IMR-90 (cell line): ENCODE data around the gene FRMD1. TPM values are rescaled to one million over a fixed set of nuclear protein-coding genes. Genes with fewer than 3 reads are reported as not detected.

Source experiments
- ATAC-seq: fragments of 200-7000 bp; cut with Tn5 transposase; 2 replicates; pipeline ENCODE4 v1.9.1; 2020; ENCODE audit warnings: low read depth, mild to moderate bottlenecking, moderate library complexity
- BruUV-seq: library from RNA; stranded (reverse); fragments of 400-500 nt; replicated peaks from 2 replicates; lab custom pipeline; 2021; lab: Mats Ljungman, UMichigan
- CTCF ChIA-PET: fragments of 300-600 bp; formaldehyde crosslinking; extraction: SDS; loops from one replicate; lab custom pipeline; 2021; ENCODE audit warnings: antibody characterized with exemption; lab: Yijun Ruan, JAX
- POLR2A ChIA-PET: fragments of 300-600 bp; sonication (Branson Sonifier 250); formaldehyde crosslinking; loops from one replicate; lab custom pipeline; 2022; ENCODE audit warnings: antibody characterized with exemption; ENCODE audit not compliant: unreplicated experiment; lab: Charles Lee
- DNase-seq: peaks from one replicate; pipeline ENCODE4 v3.0.0; 2013
- H2AFZ ChIP-seq: replicated peaks from 2 replicates; pipeline ENCODE3; 2013; ENCODE audit warnings: low read length, mild to moderate bottlenecking; ENCODE audit not compliant: poor library complexity
- H2AK5ac ChIP-seq: 2 replicates; pipeline ENCODE4 v1.6.1; 2013; ENCODE audit warnings: low read depth, low read length, inconsistent platforms
- H2AK9ac ChIP-seq: replicated peaks from 2 replicates; pipeline ENCODE3; 2013; ENCODE audit warnings: mild to moderate bottlenecking, low read depth, low read length, moderate library complexity; ENCODE audit not compliant: poor library complexity
- H2BK120ac ChIP-seq: 2 replicates; pipeline ENCODE4 v1.6.1; 2013; ENCODE audit warnings: low read depth, low read length, inconsistent platforms
- H2BK15ac ChIP-seq: 3 replicates; pipeline ENCODE4 v1.6.1; 2013; ENCODE audit warnings: low read depth, low read length, inconsistent platforms
- H2BK20ac ChIP-seq: 2 replicates; pipeline ENCODE4 v1.6.1; 2013; ENCODE audit warnings: low read depth, mild to moderate bottlenecking, inconsistent platforms, low read length, moderate library complexity
- H2BK5ac ChIP-seq: 2 replicates; pipeline ENCODE4 v1.6.1; 2013; ENCODE audit warnings: mild to moderate bottlenecking, low read depth, low read length, inconsistent platforms; ENCODE audit not compliant: poor library complexity, severe bottlenecking
- H3K14ac ChIP-seq: replicated peaks from 2 replicates; pipeline ENCODE4 v1.6.1; 2013; ENCODE audit warnings: low read depth, low read length, inconsistent platforms
- H3K18ac ChIP-seq: 2 replicates; pipeline ENCODE4 v1.6.1; 2013; ENCODE audit warnings: low read depth, low read length, control low read depth
- H3K23ac ChIP-seq: 2 replicates; pipeline ENCODE4 v1.6.1; 2013; ENCODE audit warnings: low read depth, low read length, inconsistent platforms
- H3K27ac ChIP-seq: 2 replicates; pipeline ENCODE4 v1.5.1; 2013; ENCODE audit warnings: mild to moderate bottlenecking, control low read depth, low read length; ENCODE audit not compliant: insufficient read depth
- H3K27me3 ChIP-seq: 2 replicates; pipeline ENCODE4 v1.6.1; 2013; ENCODE audit warnings: low read length; ENCODE audit not compliant: control insufficient read depth, insufficient read depth
- H3K36me3 ChIP-seq: 2 replicates; pipeline ENCODE4 v1.6.1; 2013; ENCODE audit warnings: low read length, mixed read lengths; ENCODE audit not compliant: control insufficient read depth, insufficient read depth
- H3K4ac ChIP-seq: 2 replicates; pipeline ENCODE4 v1.6.1; 2013; ENCODE audit warnings: low read depth, low read length, inconsistent platforms
- H3K4me1 ChIP-seq: 2 replicates; pipeline ENCODE4 v1.6.1; 2013; ENCODE audit warnings: low read length, mixed read lengths; ENCODE audit not compliant: control insufficient read depth, insufficient read depth
- H3K4me2 ChIP-seq: 2 replicates; pipeline ENCODE4 v1.6.1; 2013; ENCODE audit warnings: low read depth, mild to moderate bottlenecking, control low read depth, low read length, moderate library complexity
- H3K4me3 ChIP-seq: 2 replicates; pipeline ENCODE4 v1.5.1; 2013; ENCODE audit warnings: low read depth, mild to moderate bottlenecking, control low read depth, low read length, moderate library complexity; ENCODE audit not compliant: insufficient read depth
- H3K56ac ChIP-seq: 2 replicates; pipeline ENCODE4 v1.6.1; 2013; ENCODE audit warnings: low read length, inconsistent platforms; ENCODE audit not compliant: insufficient read depth; ENCODE audit errors: extremely low read depth
- H3K79me1 ChIP-seq, 2 experiments: 2 replicates each; pipeline ENCODE4 v1.6.1; 2013; ENCODE audit warnings: low read length in 2 of 2, inconsistent platforms in 1 of 2, low read depth in 1 of 2
- H3K9ac ChIP-seq: 2 replicates; pipeline ENCODE4 v1.6.1; 2013; ENCODE audit warnings: low read depth, low read length, control low read depth
- H3K9me1 ChIP-seq: 2 replicates; pipeline ENCODE4 v1.6.1; 2013; ENCODE audit warnings: low read length, inconsistent platforms; ENCODE audit not compliant: insufficient read depth
- H3K9me3 ChIP-seq: 2 replicates; pipeline ENCODE4 v1.6.1; 2013; ENCODE audit warnings: low read length; ENCODE audit not compliant: control insufficient read depth, insufficient read depth
- H4K20me1 ChIP-seq: 2 replicates; pipeline ENCODE4 v1.6.1; 2013; ENCODE audit warnings: low read length, inconsistent platforms; ENCODE audit not compliant: insufficient read depth
- H4K5ac ChIP-seq: 2 replicates; pipeline ENCODE4 v1.6.1; 2013; ENCODE audit warnings: mild to moderate bottlenecking, low read depth, low read length, control low read depth
- H4K8ac ChIP-seq, 2 experiments: 2 replicates each; pipeline ENCODE4 v1.6.1; 2013; ENCODE audit warnings: low read depth in 2 of 2, low read length in 2 of 2, control low read depth in 1 of 2, inconsistent platforms in 1 of 2
- H4K91ac ChIP-seq: 2 replicates; pipeline ENCODE4 v1.6.1; 2013; ENCODE audit warnings: low read depth, low read length, inconsistent platforms; ENCODE audit not compliant: insufficient read depth
- BHLHE40 ChIP-seq: fragments of 150-350 bp; IDR thresholded peaks from 2 replicates; pipeline ENCODE4 v1.6.1; 2016; ENCODE audit warnings: mild to moderate bottlenecking, low read depth, low read length
- CHD1 ChIP-seq: IDR thresholded peaks from 2 replicates; pipeline ENCODE4 v1.6.1; 2012; ENCODE audit warnings: low read depth, low read length, improper control_type of control experiment
- CTCF ChIP-seq: conservative IDR thresholded peaks from 2 replicates; pipeline ENCODE4 v1.5.1; 2012; ENCODE audit warnings: mild to moderate bottlenecking, low read depth, low read length, improper control_type of control experiment
- FOS ChIP-seq: fragments of 150-350 bp; IDR thresholded peaks from 2 replicates; pipeline ENCODE4 v1.6.1; 2016; ENCODE audit warnings: low read depth, low read length
- MXI1 ChIP-seq: IDR thresholded peaks from 2 replicates; pipeline ENCODE4 v1.6.1; 2012; ENCODE audit warnings: low read depth, mild to moderate bottlenecking, low read length, moderate library complexity, borderline replicate concordance
- NFE2L2 ChIP-seq: fragments of 150-350 bp; IDR thresholded peaks from 2 replicates; pipeline ENCODE4 v1.6.1; 2016; ENCODE audit warnings: low read depth, mild to moderate bottlenecking, low read length
- POLR2A ChIP-seq: IDR thresholded peaks from 2 replicates; pipeline ENCODE4 v1.6.1; 2012; ENCODE audit warnings: mild to moderate bottlenecking, low read depth, low read length
- RAD21 ChIP-seq: IDR thresholded peaks from 2 replicates; pipeline ENCODE4 v1.6.1; 2012; ENCODE audit warnings: low read length, improper control_type of control experiment
- RCOR1 ChIP-seq: IDR thresholded peaks from 2 replicates; pipeline ENCODE4 v1.6.1; 2012; ENCODE audit warnings: mild to moderate bottlenecking, low read length, improper control_type of control experiment; ENCODE audit not compliant: insufficient replicate concordance
- SMC3 ChIP-seq: fragments of 150-350 bp; IDR thresholded peaks from 2 replicates; pipeline ENCODE4 v1.6.1; 2016; ENCODE audit warnings: low read depth, mild to moderate bottlenecking, antibody characterized with exemption, low read length, moderate library complexity
- WGBS, 2 experiments: methylation state at CpG; one replicate each; pipeline versions ENCODE4 v1.1.5 to v1.1.7; 2013; ENCODE audit warnings: missing lambda C conversion rate in 2 of 2; ENCODE audit not compliant: insufficient read length in 1 of 2; ENCODE audit errors: extremely low coverage in 2 of 2; 5-methylcytosine and 5-hydroxymethylcytosine counted together
- dilution Hi-C: fragments of 300-500 bp; cut with HindIII; formaldehyde crosslinking; loops from one replicate; pipeline ENCODE4 v1.14.3; 2018; ENCODE audit warnings: low sequenced_read_pairs; ENCODE audit not compliant: unreplicated experiment
- in situ Hi-C: fragments of 300-500 bp; cut with MboI; formaldehyde crosslinking; loops from 3 replicates; pipeline ENCODE4 v1.14.3; 2019; ENCODE audit warnings: low sequenced_read_pairs, inconsistent platforms, mixed read lengths
- intact Hi-C: fragments of 100-400 bp; cut with micrococcal nuclease; formaldehyde crosslinking; loops from 2 replicates; pipeline ENCODE4 v1.10.0; 2022
- polyA plus RNA-seq, 3 experiments: library from polyadenylated mRNA; depleted of rRNA; stranded (reverse); fragments of >200 nt; gene quantifications; 2 replicates each; pipeline ENCODE4 v1.2.3, GENCODE V29; 2012; ENCODE audit warnings: low replicate concordance in 1 of 3
- total RNA-seq: library from RNA; depleted of rRNA; stranded (reverse); fragments of >200 nt; gene quantifications from 2 replicates; pipeline ENCODE4 v1.2.3, GENCODE V29; 2012

The FRMD1 gene
- total and polyA plus RNA-seq, 2 of the 4 experiments (the other 2 are of a cell fraction) = not detected

GRCh38 chr6:168020242-168020641, 58.8 kb downstream of the FRMD1 start:
- WGBS, 2 experiments = no CpG with 5 or more reads among the region's 8 CpGs

More at GRCh38 chr6:168020242-168020641, 58.8 kb downstream of the FRMD1 start:
- CTCF ChIA-PET = interaction anchor here (0.6 kb wide), 1 partner anchor 584 kb away, joined by 4 read pairs; no protein-coding TSS in a partner anchor
- H2BK15ac ChIP-seq = no peak overlapping the region
- H2BK120ac ChIP-seq = no peak overlapping the region
- H3K9me3 ChIP-seq = peaks cover 11% of the 10 kb centered on the region
- H2BK5ac ChIP-seq = no peak overlapping the region
- H3K4me3 ChIP-seq = no peak overlapping the region
- no peak for TF ChIP-seq NFE2L2
- no peak for TF ChIP-seq CTCF
- TF ChIP-seq MXI1 = no peak
- TF ChIP-seq RCOR1 = no peak
- no peak for TF ChIP-seq FOS
- TF ChIP-seq BHLHE40 = no peak
- TF ChIP-seq RAD21 = no peak
- TF ChIP-seq CHD1 = no peak
- TF ChIP-seq POLR2A = no peak
- no peak for TF ChIP-seq SMC3
- H3K9me1 ChIP-seq = peaks cover 3% of the 10 kb centered on the region; the same call in 1 of the 2 replicates
- H3K56ac ChIP-seq = no peak overlapping the region
- H3K9ac ChIP-seq = no peak overlapping the region
- dilution Hi-C loops (no loop called here), intact Hi-C loops (no loop called here), in situ Hi-C loops (no loop called here)
- H3K36me3 ChIP-seq = no peaks in the 10 kb centered on the region
- no peak overlapping the region for H2AK5ac ChIP-seq
- no peak overlapping the region for H3K14ac ChIP-seq
- H3K79me1 ChIP-seq = no peaks in the 10 kb centered on the region
- peaks cover 5% of the 10 kb centered on the region for H3K4me1 ChIP-seq
- no peak overlapping the region for H3K27ac ChIP-seq
- no peak overlapping the region for H2AFZ ChIP-seq
- H3K27me3 ChIP-seq = peaks cover 14% of the 10 kb centered on the region
- H3K23ac ChIP-seq = no peak overlapping the region
- DNase-seq (no peak), ATAC-seq (no peak)
- no peak overlapping the region for H4K8ac ChIP-seq
- no peak overlapping the region for H2AK9ac ChIP-seq
- H3K4me2 ChIP-seq = no peak overlapping the region
- no peak overlapping the region for H3K4ac ChIP-seq
- POLR2A ChIA-PET = no interaction called here
- no peak overlapping the region for H3K18ac ChIP-seq
- H4K91ac ChIP-seq = no peak overlapping the region
- no peak overlapping the region for H2BK20ac ChIP-seq
- H4K20me1 ChIP-seq = no peaks in the 10 kb centered on the region
- no peak overlapping the region for H4K5ac ChIP-seq
- no TSS peak for BruUV-seq
